HFF-Myc (cell line): ENCODE data around the gene C3orf22.
"Not testable (repeated sequence)": the region's sequence is repeated elsewhere in the genome, so short reads cannot be mapped to it uniquely, and the experiment has no call there.

Experiments used
- DNase-seq: peaks from one replicate; pipeline ENCODE4 v3.0.0-alpha.2; 2011; ENCODE audit warnings: low read depth; ENCODE audit errors: extremely low read depth
- H3K4me3 ChIP-seq: replicated peaks from 2 replicates; pipeline ENCODE4 v1.5.1; 2011; ENCODE audit warnings: low read depth, mild to moderate bottlenecking, control low read depth, low read length
- CTCF ChIP-seq: IDR thresholded peaks from 2 replicates; pipeline ENCODE4 v1.5.1; 2012; ENCODE audit warnings: mild to moderate bottlenecking, low read depth, low read length, control low read depth; ENCODE audit errors: missing control alignments

The C3orf22 gene

GRCh38 chr3:126558336-126559071 lies at the start of gene C3orf22:
Gene C3orf22 (minus strand): TSS chr3:126558932. CDS start chr3:126553390, 5,542 bp downstream.
- TF ChIP-seq CTCF: no peak
- no peak for DNase-seq
- H3K4me3 ChIP-seq: no peak within 1 kb of the TSS

- no peak for DNase-seq
- TF ChIP-seq CTCF: no peak
- H3K4me3 ChIP-seq: no peak overlapping the region
Measured at GRCh38 chr3:126607214-126607908, 48.6 kb upstream of the C3orf22 start.

- no peak for TF ChIP-seq CTCF
- DNase-seq: no peak
- H3K4me3 ChIP-seq: no peak overlapping the region
Measured at GRCh38 chr3:126606001-126606400, 47.3 kb upstream of the C3orf22 start.

- no peak overlapping the region for H3K4me3 ChIP-seq
- DNase-seq: no peak
- no peak for TF ChIP-seq CTCF
Measured at GRCh38 chr3:126604691-126605090, 46.0 kb upstream of the C3orf22 start.

- no peak for TF ChIP-seq CTCF
- no peak for DNase-seq
- no peak overlapping the region for H3K4me3 ChIP-seq
Measured at GRCh38 chr3:126599101-126599500, 40.4 kb upstream of the C3orf22 start.

- DNase-seq, H3K4me3 ChIP-seq: not testable (repeated sequence)
Measured at GRCh38 chr3:126595479-126595878, 36.7 kb upstream of the C3orf22 start.

- not testable (repeated sequence) for DNase-seq, H3K4me3 ChIP-seq
Measured at GRCh38 chr3:126591515-126591914, 32.8 kb upstream of the C3orf22 start.
